Coronary artery (tissue), 2 donors: ENCODE results near the gene COL26A1.

Source experiments
- DNase-seq: peaks from one replicate; pipeline ENCODE4 v3.0.0-alpha.2; 2017; ENCODE audit warnings: low spot score
- H3K27ac ChIP-seq, 2 donors: fragments of 200-600 bp; sonication (generic); one replicate each; pipeline ENCODE4 v1.5.1; 2016 to 2019
- H3K4me3 ChIP-seq: fragments of 200-600 bp; sonication (generic); 2 replicates; pipeline ENCODE4 v1.5.1; 2016; ENCODE audit warnings: mild to moderate bottlenecking, moderate library complexity
- CTCF ChIP-seq: fragments of 200-600 bp; sonication (generic); IDR thresholded peaks from one replicate; pipeline ENCODE4 v1.5.1; 2019; ENCODE audit warnings: antibody characterized with exemption

Gene COL26A1

GRCh38 chr7:101506531-101506930 lies 143.9 kb downstream of the COL26A1 start:
- DNase-seq: no peak
- no peak overlapping the region for H3K4me3 ChIP-seq
- no peak overlapping the region for H3K27ac ChIP-seq
- no peak for TF ChIP-seq CTCF

GRCh38 chr7:101507327-101507726 lies 144.7 kb downstream of the COL26A1 start:
- no peak overlapping the region for H3K27ac ChIP-seq
- TF ChIP-seq CTCF: no peak
- H3K4me3 ChIP-seq: no peak overlapping the region
- no peak for DNase-seq

GRCh38 chr7:101507791-101508252 lies 145.1 kb downstream of the COL26A1 start:
- DNase-seq: no peak
- no peak for TF ChIP-seq CTCF
- H3K27ac ChIP-seq: no peak overlapping the region
- H3K4me3 ChIP-seq: no peak overlapping the region

- no peak for TF ChIP-seq CTCF
- no peak overlapping the region for H3K27ac ChIP-seq
- no peak for DNase-seq
- H3K4me3 ChIP-seq: no peak overlapping the region
Observed at GRCh38 chr7:101510297-101510696, 147.6 kb downstream of the COL26A1 start.

- Histone ChIP-seq H3K27ac (no peak overlapping the region), H3K4me3 (no peak overlapping the region)
- TF ChIP-seq CTCF: no peak
- DNase-seq: no peak
Observed at GRCh38 chr7:101511965-101512364, 149.3 kb downstream of the COL26A1 start.

GRCh38 chr7:101516851-101517250 lies 154.2 kb downstream of the COL26A1 start:
- no peak for TF ChIP-seq CTCF
- Histone ChIP-seq H3K4me3 (no peak overlapping the region), H3K27ac (no peak overlapping the region)
- DNase-seq: no peak

- DNase-seq: no peak
- no peak for TF ChIP-seq CTCF
- Histone ChIP-seq H3K27ac (no peak overlapping the region), H3K4me3 (no peak overlapping the region)
Observed at GRCh38 chr7:101517304-101517703, 154.6 kb downstream of the COL26A1 start.
